Adrenal gland (tissue), 12 donors: ENCODE measurements around the gene STXBP4. TPM values are rescaled to one million over a fixed set of nuclear protein-coding genes. Genes with fewer than 3 reads are reported as not detected.

Source experiments
- DNase-seq, 7 donors: peaks; one replicate each; pipeline ENCODE4 v3.0.0-alpha.2; 2019 to 2020
- H3K27ac ChIP-seq, 5 donors: fragments of 200-600 bp; sonication (generic) in 4 of 5; 1 replicate in 3 of 5; 2 replicates in 2 of 5; pipeline versions ENCODE4 v1.5.1 to v1.8.0; 2016 to 2020; ENCODE audit warnings: mild to moderate bottlenecking in 1 of 5
- H3K27me3 ChIP-seq: fragments of 200-600 bp; 2 replicates; pipeline ENCODE4 v1.8.0; 2021
- H3K36me3 ChIP-seq, 2 donors: fragments of 200-600 bp; replicated peaks in 1 of 2; 1 replicate in 1 of 2; 2 replicates in 1 of 2; pipeline versions ENCODE4 v1.5.1 to v1.8.0; 2018 to 2022
- H3K4me1 ChIP-seq, 2 donors: fragments of 200-600 bp; replicated peaks in 1 of 2; 1 replicate in 1 of 2; 2 replicates in 1 of 2; pipeline versions ENCODE4 v1.5.1 to v1.8.0; 2018 to 2021
- H3K4me3 ChIP-seq, 4 donors: fragments of 200-600 bp; sonication (generic) in 3 of 4; one replicate each; pipeline ENCODE4 v1.5.1; 2016 to 2018
- H3K9me3 ChIP-seq, 3 donors: fragments of 200-600 bp; sonication (generic) in 1 of 3; replicated peaks in 1 of 3; 1 replicate in 2 of 3; 2 replicates in 1 of 3; pipeline versions ENCODE4 v1.5.1 to v1.8.0; 2016 to 2021
- POLR2A ChIP-seq, 2 donors: fragments of 450-650 bp; IDR thresholded peaks; one replicate each; pipeline ENCODE4 v1.6.1; 2017; ENCODE audit warnings: antibody characterized with exemption in 2 of 2, mild to moderate bottlenecking in 2 of 2, moderate library complexity in 1 of 2
- WGBS, 4 donors: extraction: QIAGEN DNeasy Blood & Tissue Kit in 2 of 4; methylation state at CpG; one replicate each; pipeline versions ENCODE4 v1.1.5 to v1.1.7; 2013 to 2017; 5-methylcytosine and 5-hydroxymethylcytosine counted together
- intact Hi-C, 2 donors: fragments of 100-400 bp; cut with DNase I; formaldehyde crosslinking; loops; one replicate each; pipeline versions ENCODE4 v1.14.1 to v1.15.0; 2022 to 2023
- polyA plus RNA-seq, 3 donors: library from polyadenylated mRNA; stranded (reverse); fragments of 200-250 nt in 2 of 3; fragments of 350-450 nt in 1 of 3; fragmentation: Illumina TruSeq in 1 of 3; extraction: RNeasy Lipid Tissue Mini Kit (QIAGEN cat#74804) in 1 of 3; gene quantifications; one replicate each; pipeline ENCODE4 v1.2.3, GENCODE V29; 2013 to 2014
- total RNA-seq, 9 donors: library from RNA; depleted of rRNA in 4 of 9; stranded (reverse); fragments of >200 nt in 4 of 9; fragments of 120-200 nt in 1 of 9; fragmentation: NEBNext Ultra II Directional in 1 of 9; extraction: Animal tissue kit (Norgen Biotek cat#: 25700) in 1 of 9; gene quantifications; one replicate each; pipeline versions ENCODE4 v1.1.0 to v1.2.4, GENCODE V29; 2013 to 2023
- TF ChIP-seq, protein P1 (sequence below), 6 experiments: fragments of 450-650 bp in 4 of 6; fragments of 200-600 bp in 2 of 6; sonication (generic) in 1 of 6; IDR thresholded peaks; 1 replicate in 5 of 6; 2 replicates in 1 of 6; pipeline versions ENCODE4 v1.5.1 to v1.8.0; 2016 to 2021; ENCODE audit warnings: antibody characterized with exemption in 6 of 6, mild to moderate bottlenecking in 2 of 6, moderate library complexity in 1 of 6
- donor health status: healthy with polysubstance abuse.
- donor health status: Bipolar disorder and iron deficiency.
- donor health status: DM: yes; HTN: yes; CAD: no.
- donor health status: DM: no; HTN: no; CAD: no.
- donor health status: DM: no; HTN: no; CAD: no.
- donor health status: DM: yes; HTN: yes; CAD: no.

Gene STXBP4
- total and polyA plus RNA-seq, 12 donors = 0.81 to 50.7 (median 11.6) TPM

DNA sequence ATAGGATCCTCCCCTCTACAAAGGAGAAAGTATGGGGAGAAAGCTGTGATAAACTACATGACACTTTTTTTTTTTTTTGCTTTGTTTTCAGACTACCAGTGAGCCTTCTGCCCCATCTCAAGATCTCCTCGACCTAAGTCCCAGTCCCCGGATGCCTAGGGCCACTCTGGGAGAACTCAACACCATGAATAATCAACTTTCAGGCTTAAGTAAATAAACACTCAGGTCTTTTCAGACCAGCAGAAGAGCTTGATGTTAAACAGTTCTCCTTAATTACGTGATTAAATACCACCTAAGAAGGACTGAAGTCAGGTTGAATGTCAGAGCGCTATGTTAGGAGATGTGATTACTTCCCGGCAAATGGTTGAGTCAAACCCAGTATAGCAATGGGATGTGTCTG, 31.5 kb upstream of the STXBP4 start:
- no peak overlapping the region for H3K4me3 ChIP-seq
- no peak overlapping the region for H3K27ac ChIP-seq
- TF ChIP-seq, protein P1, sequence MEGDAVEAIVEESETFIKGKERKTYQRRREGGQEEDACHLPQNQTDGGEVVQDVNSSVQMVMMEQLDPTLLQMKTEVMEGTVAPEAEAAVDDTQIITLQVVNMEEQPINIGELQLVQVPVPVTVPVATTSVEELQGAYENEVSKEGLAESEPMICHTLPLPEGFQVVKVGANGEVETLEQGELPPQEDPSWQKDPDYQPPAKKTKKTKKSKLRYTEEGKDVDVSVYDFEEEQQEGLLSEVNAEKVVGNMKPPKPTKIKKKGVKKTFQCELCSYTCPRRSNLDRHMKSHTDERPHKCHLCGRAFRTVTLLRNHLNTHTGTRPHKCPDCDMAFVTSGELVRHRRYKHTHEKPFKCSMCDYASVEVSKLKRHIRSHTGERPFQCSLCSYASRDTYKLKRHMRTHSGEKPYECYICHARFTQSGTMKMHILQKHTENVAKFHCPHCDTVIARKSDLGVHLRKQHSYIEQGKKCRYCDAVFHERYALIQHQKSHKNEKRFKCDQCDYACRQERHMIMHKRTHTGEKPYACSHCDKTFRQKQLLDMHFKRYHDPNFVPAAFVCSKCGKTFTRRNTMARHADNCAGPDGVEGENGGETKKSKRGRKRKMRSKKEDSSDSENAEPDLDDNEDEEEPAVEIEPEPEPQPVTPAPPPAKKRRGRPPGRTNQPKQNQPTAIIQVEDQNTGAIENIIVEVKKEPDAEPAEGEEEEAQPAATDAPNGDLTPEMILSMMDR (IDR thresholded peaks at IDR 0.05) = no peak
- no peak for TF ChIP-seq POLR2A (IDR thresholded peaks at IDR 0.05)
- H3K9me3 ChIP-seq = no peaks in the 10 kb centered on the region
- WGBS, 4 donors = 79 to 89% (median 83%) methylated on average over 5 of the region's 5 CpGs
- H3K4me1 ChIP-seq = no peaks in the 10 kb centered on the region
- intact Hi-C loops = no loop called here
- no peak for DNase-seq
- H3K36me3 ChIP-seq = peaks cover 0 to 12% of the 10 kb centered on the region in 2 donors
- H3K27me3 ChIP-seq = no peaks in the 10 kb centered on the region

DNA sequence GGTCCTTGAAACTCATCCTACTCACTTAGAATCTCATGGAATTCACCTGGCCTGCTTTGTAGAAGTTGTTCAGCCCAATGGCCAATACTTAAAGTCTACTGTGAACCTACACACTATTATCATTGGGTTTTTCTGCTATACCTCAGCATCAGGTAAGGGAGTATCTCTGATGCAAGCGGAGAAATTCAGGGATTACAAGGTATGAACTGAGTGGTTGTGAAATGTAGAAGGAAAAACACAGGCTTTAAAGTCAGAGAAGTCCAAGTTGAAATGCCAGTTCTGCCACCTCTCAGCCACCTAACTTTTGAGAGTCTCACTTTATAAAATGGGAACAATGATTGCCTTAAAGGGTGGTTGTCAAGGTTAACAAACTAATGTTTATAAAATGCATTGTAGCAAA, 31.1 kb upstream of the STXBP4 start:
- H3K27me3 ChIP-seq = no peaks in the 10 kb centered on the region
- H3K36me3 ChIP-seq = peaks cover 0 to 12% of the 10 kb centered on the region in 2 donors
- intact Hi-C loops = no loop called here
- H3K27ac ChIP-seq = no peak overlapping the region
- H3K9me3 ChIP-seq = no peaks in the 10 kb centered on the region
- DNase-seq = no peak
- WGBS, 4 donors = 94 to 100% (median 97%) methylated on average over 1 of the region's 1 CpG
- H3K4me3 ChIP-seq = no peak overlapping the region
- no peaks in the 10 kb centered on the region for H3K4me1 ChIP-seq
- TF ChIP-seq, protein P1 (IDR thresholded peaks at IDR 0.05) = no peak
- TF ChIP-seq POLR2A (IDR thresholded peaks at IDR 0.05) = no peak

DNA sequence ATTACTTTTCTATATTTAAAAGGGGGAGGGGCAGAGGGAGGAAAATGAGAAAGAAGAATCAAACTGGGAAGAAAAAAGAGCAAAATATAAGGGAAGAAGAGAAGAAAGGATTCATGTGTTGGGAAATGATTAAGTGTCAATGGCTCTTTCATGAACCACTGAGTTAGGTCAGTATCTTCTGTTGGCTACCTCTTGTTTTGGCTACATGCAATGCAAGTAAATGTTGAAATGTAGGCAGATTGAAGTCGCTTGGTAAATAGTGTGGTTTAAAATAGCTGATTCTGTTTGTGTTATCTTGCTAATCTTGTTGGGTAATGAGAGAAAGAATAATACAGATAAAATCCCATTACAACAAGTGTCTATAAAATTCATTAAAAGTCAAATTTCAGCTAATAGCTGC, 27.3 kb upstream of the STXBP4 start:
- no peaks in the 10 kb centered on the region for H3K4me1 ChIP-seq
- H3K9me3 ChIP-seq = no peaks in the 10 kb centered on the region
- H3K27me3 ChIP-seq = no peaks in the 10 kb centered on the region
- H3K27ac ChIP-seq = no peak overlapping the region
- DNase-seq = no peak
- intact Hi-C loops = no loop called here
- peaks cover 0 to 12% of the 10 kb centered on the region in 2 donors for H3K36me3 ChIP-seq
- WGBS, 4 donors = 86 to 93% (median 88%) methylated on average over 1 of the region's 1 CpG
- H3K4me3 ChIP-seq = no peak overlapping the region
- TF ChIP-seq, protein P1 (IDR thresholded peaks at IDR 0.05) = no peak
- TF ChIP-seq POLR2A (IDR thresholded peaks at IDR 0.05) = no peak

DNA sequence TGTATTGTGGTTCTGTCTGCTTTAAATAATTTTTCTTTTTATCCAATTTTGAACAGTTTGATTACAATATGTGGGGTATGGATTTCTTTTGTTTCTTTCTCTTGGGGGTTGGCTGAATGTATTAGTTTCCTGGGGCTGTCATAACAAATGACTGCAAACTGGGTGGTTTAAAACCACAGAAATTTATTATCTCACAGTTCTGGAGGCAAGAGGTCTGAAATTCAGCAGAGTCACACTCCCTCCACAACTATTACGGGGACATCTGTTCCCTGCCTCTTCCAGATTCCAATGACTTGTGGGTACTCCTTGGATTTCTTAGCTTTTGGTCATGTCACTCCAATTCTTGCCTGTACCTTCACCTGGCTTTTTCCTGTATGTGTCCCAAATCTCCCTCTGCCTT, 23.8 kb upstream of the STXBP4 start:
- Histone ChIP-seq H3K27ac (no peak overlapping the region), H3K36me3 (no peaks in the 10 kb centered on the region), H3K4me3 (no peak overlapping the region), H3K27me3 (no peaks in the 10 kb centered on the region), H3K4me1 (no peaks in the 10 kb centered on the region), H3K9me3 (no peaks in the 10 kb centered on the region)
- TF ChIP-seq POLR2A (IDR thresholded peaks at IDR 0.05) = no peak
- TF ChIP-seq, protein P1 (IDR thresholded peaks at IDR 0.05) = no peak
- intact Hi-C loops = no loop called here
- DNase-seq = no peak
- 72 to 100% (median 83%) methylated on average over 1 of the region's 1 CpG for WGBS, 4 donors
